ENCODE measurements around the gene PLB1.

DNA sequence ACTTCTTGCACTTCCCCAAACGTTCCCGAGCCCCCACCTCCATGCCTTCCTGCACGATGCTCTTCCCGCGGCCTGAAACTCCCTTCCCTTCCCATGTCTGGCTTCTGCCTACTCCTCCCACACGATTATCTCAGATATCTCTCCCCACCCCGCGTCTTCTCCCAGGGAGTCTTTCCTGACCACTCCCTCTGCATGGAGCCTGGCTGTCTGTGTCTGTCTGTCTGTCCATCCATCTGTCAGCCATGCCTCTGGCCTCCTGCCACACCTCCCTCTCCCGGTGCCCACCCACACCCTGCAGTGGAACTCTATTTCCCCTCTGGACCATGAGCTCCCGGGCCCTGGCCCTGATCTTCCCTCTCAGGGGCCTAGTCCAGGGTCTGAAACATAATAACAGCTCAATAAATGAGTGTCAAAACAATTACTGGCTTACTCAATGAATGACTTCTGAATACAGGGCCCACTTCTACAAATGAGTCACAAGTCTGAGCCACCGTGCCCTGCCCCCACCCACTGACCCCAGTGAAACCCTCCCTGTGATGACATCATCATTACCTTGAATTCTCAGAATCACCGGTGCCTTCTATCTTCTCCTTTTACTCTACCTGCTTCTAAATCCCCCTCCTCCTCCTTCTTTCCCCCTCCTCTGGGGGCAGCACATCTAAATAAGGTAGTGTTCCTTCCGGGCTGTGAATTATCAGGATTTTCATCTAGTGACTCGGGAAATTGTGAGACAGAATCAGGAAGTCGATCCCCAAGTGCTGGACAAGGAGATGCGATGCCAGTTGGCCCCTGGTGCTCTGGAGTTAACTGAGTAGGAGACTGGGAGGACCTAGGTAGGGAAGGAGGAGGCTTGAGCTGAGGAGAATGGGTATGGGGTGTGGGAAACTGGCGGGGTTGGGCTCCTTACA, 46.1 kb upstream of the PLB1 start:
- TF ChIP-seq, protein P1, sequence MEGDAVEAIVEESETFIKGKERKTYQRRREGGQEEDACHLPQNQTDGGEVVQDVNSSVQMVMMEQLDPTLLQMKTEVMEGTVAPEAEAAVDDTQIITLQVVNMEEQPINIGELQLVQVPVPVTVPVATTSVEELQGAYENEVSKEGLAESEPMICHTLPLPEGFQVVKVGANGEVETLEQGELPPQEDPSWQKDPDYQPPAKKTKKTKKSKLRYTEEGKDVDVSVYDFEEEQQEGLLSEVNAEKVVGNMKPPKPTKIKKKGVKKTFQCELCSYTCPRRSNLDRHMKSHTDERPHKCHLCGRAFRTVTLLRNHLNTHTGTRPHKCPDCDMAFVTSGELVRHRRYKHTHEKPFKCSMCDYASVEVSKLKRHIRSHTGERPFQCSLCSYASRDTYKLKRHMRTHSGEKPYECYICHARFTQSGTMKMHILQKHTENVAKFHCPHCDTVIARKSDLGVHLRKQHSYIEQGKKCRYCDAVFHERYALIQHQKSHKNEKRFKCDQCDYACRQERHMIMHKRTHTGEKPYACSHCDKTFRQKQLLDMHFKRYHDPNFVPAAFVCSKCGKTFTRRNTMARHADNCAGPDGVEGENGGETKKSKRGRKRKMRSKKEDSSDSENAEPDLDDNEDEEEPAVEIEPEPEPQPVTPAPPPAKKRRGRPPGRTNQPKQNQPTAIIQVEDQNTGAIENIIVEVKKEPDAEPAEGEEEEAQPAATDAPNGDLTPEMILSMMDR (IDR thresholded peaks at IDR 0.05): no peak
- TF ChIP-seq POLR2A (IDR thresholded peaks at IDR 0.05): no peak

Data from right lobe of liver (tissue), 4 donors.